DOHH2 (cell line): ENCODE measurements around the gene DIP2B.

Source experiments
- CTCF ChIP-seq: fragments of 200-600 bp; sonication (generic); IDR thresholded peaks from one replicate; pipeline ENCODE4 v1.5.1; 2014; ENCODE audit warnings: antibody characterized with exemption, mild to moderate bottlenecking, low read depth, low read length; ENCODE audit not compliant: poor library complexity, severe bottlenecking
- EZH2phosphoT487 ChIP-seq: fragments of 200-600 bp; sonication (generic); IDR thresholded peaks from 2 replicates; pipeline ENCODE4 v1.6.1; 2017; ENCODE audit warnings: borderline replicate concordance, mild to moderate bottlenecking, antibody characterized with exemption, low read length, moderate library complexity, mixed read lengths

- TF ChIP-seq CTCF (no peak), EZH2phosphoT487 (no peak)
Measured at GRCh38 chr12:50715174-50715573, 210.4 kb downstream of the DIP2B start.
